ENCODE results near the gene PTCD1.
"Not testable (repeated sequence)": the region's sequence is repeated elsewhere in the genome, so short reads cannot be mapped to it uniquely, and the experiment has no call there.

Gene PTCD1

DNA sequence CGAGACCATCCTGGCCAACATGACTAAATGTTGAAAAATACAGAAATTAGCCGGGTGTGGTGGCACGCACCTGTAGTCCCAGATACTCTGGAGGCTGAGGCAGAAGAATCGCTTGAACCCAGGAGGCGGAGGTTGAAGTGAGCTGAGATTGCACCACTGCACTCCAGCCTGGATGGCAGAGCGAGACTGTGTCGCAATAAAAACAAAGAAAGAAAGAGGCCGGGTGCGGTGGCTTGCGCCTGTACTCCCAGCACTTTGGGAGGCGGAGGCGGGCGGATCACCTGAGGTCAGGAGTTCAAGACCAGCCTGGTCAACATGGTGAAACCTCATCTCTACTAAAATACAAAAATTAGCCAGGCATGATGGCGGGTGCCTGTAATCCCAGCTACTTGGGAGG is 51.4 kb downstream of the PTCD1 start:
- DNase-seq (ENCODE audit: low read depth): not testable (repeated sequence)

- DNase-seq (ENCODE audit: low read depth): peak; percentile 62
Observed at GRCh38 chr7:99386584-99387238, 51.9 kb downstream of the PTCD1 start.

GRCh38 chr7:99385564-99385963 is 53.0 kb downstream of the PTCD1 start:
- DNase-seq (ENCODE audit: low read depth): no peak

DNA sequence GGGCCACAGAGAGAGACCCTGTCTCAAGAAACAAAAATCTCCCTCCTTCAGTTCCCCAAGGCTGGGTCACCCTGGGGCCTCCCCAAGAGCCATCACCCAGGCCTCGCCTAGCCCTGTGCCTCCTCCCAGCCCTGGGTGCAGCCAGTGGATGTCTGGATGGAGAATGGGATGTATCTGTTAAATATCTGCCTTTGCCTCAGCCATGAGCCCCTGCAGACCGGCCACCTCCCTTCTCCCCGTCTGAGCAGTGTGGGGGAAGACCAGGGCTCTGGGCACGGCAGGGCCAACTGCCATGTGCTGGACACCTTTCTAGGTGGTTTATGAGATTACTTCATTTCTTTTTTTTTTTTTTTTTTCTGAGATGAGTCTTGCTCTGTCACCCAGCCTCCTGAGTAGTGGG is 54.1 kb downstream of the PTCD1 start:
- no peak for DNase-seq (ENCODE audit: low read depth)

GRCh38 chr7:99383791-99384370 is 54.7 kb downstream of the PTCD1 start:
- no peak for DNase-seq (ENCODE audit: low read depth)

- DNase-seq (ENCODE audit: low read depth): no peak
Observed at GRCh38 chr7:99383203-99383602, 55.4 kb downstream of the PTCD1 start.

GRCh38 chr7:99381664-99382075 is 56.9 kb downstream of the PTCD1 start:
- no peak for DNase-seq (ENCODE audit: low read depth)

- DNase-seq (ENCODE audit: low read depth): peak; percentile 21
Observed at GRCh38 chr7:99380823-99381663, 57.6 kb downstream of the PTCD1 start.

DNA sequence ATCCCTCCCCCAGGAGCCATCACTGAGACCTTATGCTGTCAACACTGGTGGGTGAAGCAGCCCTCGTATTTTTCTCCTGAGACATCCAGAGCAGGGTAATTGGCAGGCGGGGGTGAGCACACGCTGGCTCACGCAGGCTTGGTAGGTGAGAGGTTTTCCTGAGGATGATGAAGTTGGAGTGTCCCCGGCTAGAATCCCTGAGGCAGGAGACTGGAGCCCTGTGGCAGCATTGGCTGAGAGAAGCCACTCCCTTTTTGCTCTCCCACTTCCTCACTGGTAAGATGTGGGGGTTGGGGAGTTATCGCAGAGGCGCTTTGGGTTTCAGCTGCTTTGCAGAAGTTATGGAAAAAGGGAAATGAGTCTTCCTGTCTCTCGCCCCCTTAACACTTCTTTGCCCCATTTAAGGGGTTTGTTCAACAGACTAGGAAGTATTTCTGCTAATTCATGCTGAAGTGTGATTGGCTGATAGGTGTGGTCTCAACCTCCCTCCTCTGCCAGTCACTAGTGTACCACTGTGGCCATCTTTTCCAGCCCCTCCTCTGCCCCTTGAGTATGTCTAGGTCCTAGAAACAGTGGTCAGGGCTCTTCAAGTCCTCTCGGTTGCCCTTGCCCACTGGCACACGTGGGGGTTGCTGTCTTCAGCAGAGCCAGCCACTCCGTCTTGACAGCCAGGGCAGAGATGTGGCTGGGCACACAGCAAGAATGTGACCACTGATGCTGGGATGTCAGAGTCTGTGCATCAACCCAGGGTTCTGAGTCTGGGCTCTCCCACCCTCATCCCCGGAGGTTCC is 58.4 kb downstream of the PTCD1 start:
- peak; percentile 71 for DNase-seq (ENCODE audit: low read depth)

GRCh38 chr7:99379693-99380031 is 58.9 kb downstream of the PTCD1 start:
- not testable (repeated sequence) for DNase-seq (ENCODE audit: low read depth)

DNA sequence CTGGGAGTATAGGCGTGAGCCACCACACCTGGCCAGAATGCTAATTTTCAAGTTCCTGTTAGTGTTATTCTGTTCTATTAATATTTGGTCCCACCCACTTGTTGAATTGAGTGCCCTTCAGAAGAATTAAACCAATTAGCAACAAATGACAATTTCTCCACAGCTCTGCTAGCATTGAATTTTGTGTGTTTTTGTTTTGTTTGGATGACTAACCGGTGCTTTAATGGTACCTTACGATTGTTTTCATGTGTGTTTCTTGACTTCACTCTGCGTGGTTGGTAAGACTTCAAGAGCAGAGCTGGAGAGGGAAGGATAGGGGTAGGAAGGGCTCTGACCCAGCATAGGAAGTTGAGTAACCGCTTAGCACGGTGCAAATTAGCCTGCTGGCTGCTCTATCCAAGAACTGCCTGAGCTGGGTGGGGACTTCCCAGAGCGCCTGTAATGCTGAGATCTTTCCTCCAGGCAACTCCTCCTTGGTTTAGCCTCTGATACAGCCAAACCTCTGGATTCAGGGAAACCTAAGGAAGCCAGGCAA is 59.5 kb downstream of the PTCD1 start:
- DNase-seq (ENCODE audit: low read depth): peak; percentile 93

GRCh38 chr7:99375070-99375807 is 63.4 kb downstream of the PTCD1 start:
- peak; percentile 69 for DNase-seq (ENCODE audit: low read depth)

DNA sequence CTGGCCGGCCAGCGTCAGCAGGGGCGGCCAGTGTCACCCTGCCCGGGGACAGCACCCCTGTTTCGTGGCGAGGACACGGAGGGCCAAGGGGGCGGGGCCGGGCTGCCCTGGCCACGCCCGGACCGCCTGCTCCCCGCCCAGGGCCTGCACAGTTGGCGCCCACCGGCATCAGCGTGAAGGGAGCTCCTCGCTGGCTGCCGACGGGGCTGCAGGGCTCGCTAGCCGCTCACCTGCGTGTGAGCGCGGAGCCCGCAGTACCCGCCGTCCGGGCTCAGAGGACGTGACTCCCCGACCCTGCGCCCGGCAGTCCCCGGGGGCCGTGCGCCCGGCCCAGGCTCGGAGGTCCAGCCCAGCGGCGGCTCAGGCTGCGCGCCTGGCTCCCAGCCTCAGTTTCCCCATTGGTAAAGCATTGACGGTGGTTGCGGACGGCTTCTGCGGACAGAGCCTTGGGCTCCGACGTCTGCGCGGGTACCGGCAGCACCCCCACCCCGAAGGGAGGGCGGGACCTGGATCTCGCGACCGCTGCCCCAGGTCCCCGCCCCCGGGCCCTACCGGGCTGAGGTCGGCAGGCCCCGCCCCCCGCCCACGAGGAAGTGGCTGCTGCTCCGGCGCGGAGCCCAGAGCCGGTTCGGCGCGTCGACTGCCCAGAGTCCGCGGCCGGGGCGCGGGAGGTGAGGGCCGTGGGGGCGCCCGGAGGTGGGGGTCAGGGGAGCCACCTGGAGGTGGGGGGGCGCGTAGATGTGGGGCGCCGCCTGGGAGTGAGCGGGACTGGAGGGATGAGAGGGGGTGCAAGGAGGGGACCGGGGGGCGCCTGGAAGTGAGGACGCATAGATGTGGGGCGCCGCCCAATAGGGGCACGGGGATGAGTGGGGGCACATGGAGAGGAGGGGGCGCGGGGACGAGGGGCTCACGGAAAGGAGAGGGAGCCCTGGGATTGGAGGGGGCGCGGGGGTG is 64.2 kb downstream of the PTCD1 start, which contains the start of gene ARPC1B:
ARPC1B (plus strand) TSS at position 620 of the 954 bp plus-strand sequence. CDS start 10,985 bp downstream, outside the sequence.
- peak; percentile 67 for DNase-seq (ENCODE audit: low read depth)

- no peak for DNase-seq (ENCODE audit: low read depth)
Observed at GRCh38 chr7:99373091-99374066, 65.2 kb downstream of the PTCD1 start.

GRCh38 chr7:99372275-99373090 is 66.1 kb downstream of the PTCD1 start:
- DNase-seq (ENCODE audit: low read depth): peak; percentile 75

- DNase-seq (ENCODE audit: low read depth): no peak
Observed at GRCh38 chr7:99371376-99371920, 67.2 kb downstream of the PTCD1 start.

GRCh38 chr7:99369767-99370391 is 68.7 kb downstream of the PTCD1 start:
- peak; percentile 28 for DNase-seq (ENCODE audit: low read depth)
